ENCODE results near the gene USP1.

DNA sequence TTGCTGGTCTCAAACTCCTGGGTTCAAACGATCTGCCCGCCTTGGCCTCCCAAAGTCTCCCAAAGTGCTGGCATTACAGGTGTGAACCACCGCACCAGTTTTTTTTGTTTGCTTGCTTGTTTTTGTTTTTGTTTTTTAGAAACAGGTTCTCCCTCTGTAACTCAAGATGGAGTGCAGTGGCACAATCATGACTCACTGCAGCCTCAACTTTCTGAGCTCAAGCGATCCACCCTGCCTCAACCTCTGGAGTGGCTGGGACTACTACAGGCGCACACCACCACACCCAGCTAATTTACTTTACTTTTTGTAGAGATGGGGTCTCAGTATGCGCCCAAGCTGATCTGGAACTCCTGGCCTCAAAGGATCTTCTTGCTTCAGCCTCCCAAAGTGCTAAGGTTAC lies 47.3 kb upstream of the USP1 start:
- TF ChIP-seq, protein P1, sequence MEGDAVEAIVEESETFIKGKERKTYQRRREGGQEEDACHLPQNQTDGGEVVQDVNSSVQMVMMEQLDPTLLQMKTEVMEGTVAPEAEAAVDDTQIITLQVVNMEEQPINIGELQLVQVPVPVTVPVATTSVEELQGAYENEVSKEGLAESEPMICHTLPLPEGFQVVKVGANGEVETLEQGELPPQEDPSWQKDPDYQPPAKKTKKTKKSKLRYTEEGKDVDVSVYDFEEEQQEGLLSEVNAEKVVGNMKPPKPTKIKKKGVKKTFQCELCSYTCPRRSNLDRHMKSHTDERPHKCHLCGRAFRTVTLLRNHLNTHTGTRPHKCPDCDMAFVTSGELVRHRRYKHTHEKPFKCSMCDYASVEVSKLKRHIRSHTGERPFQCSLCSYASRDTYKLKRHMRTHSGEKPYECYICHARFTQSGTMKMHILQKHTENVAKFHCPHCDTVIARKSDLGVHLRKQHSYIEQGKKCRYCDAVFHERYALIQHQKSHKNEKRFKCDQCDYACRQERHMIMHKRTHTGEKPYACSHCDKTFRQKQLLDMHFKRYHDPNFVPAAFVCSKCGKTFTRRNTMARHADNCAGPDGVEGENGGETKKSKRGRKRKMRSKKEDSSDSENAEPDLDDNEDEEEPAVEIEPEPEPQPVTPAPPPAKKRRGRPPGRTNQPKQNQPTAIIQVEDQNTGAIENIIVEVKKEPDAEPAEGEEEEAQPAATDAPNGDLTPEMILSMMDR (conservative IDR thresholded peaks at IDR 0.05 in 1 of 2, IDR thresholded peaks at IDR 0.05 in 1 of 2; ENCODE audit: extremely low read depth in 1 of 2, insufficient read depth in 1 of 2, low read depth in 1 of 2, low read length in 2 of 2), result no peak
- TF ChIP-seq EZH2 (IDR thresholded peaks at IDR 0.05; ENCODE audit: borderline replicate concordance, low read length), result no peak
